Superior temporal gyrus (tissue), 1 donor: ENCODE results near the gene MALAT1.
"Not testable (repeated sequence)": the region's sequence is repeated elsewhere in the genome, so short reads cannot be mapped to it uniquely, and the experiment has no call there.

Experiments
- DNase-seq: peaks from one replicate; pipeline ENCODE4 v3.0.0-alpha.2; 2016; ENCODE audit errors: extremely low spot score

The MALAT1 gene

GRCh38 chr11:65498977-65499712 is at the start of gene MALAT1:
Gene MALAT1, plus strand, starts transcription at chr11:65499045.
- peak; percentile 99 for DNase-seq

- not testable (repeated sequence) for DNase-seq
Measured at GRCh38 chr11:65451301-65451700, 47.5 kb upstream of the MALAT1 start.

GRCh38 chr11:65452259-65452658 is 46.6 kb upstream of the MALAT1 start:
- DNase-seq: not testable (repeated sequence)

- peak; percentile 40 for DNase-seq
Measured at GRCh38 chr11:65452806-65453490, 45.9 kb upstream of the MALAT1 start.

GRCh38 chr11:65454311-65454695 is 44.5 kb upstream of the MALAT1 start:
- DNase-seq: no peak

- DNase-seq: peak; percentile 89
Measured at GRCh38 chr11:65454696-65455456, 44.0 kb upstream of the MALAT1 start.

- peak; percentile 58 for DNase-seq
Measured at GRCh38 chr11:65456418-65456817, 42.4 kb upstream of the MALAT1 start.

- no peak for DNase-seq
Measured at GRCh38 chr11:65459552-65459951, 39.3 kb upstream of the MALAT1 start.

GRCh38 chr11:65465471-65465870 is 33.4 kb upstream of the MALAT1 start:
- DNase-seq: not testable (repeated sequence)

GRCh38 chr11:65467306-65467705 is 31.5 kb upstream of the MALAT1 start:
- not testable (repeated sequence) for DNase-seq

GRCh38 chr11:65468874-65469333 is 29.9 kb upstream of the MALAT1 start:
- DNase-seq: peak; percentile 49

- DNase-seq: no peak
Measured at GRCh38 chr11:65470433-65471049, 28.3 kb upstream of the MALAT1 start.

- peak; percentile 77 for DNase-seq
Measured at GRCh38 chr11:65471447-65471891, 27.4 kb upstream of the MALAT1 start.

- not testable (repeated sequence) for DNase-seq
Measured at GRCh38 chr11:65472588-65473277, 26.1 kb upstream of the MALAT1 start.

GRCh38 chr11:65473278-65473860 is 25.5 kb upstream of the MALAT1 start:
- DNase-seq: no peak

- no peak for DNase-seq
Measured at GRCh38 chr11:65474864-65475263, 24.0 kb upstream of the MALAT1 start.

GRCh38 chr11:65476632-65477148 is 22.2 kb upstream of the MALAT1 start:
- DNase-seq: no peak

GRCh38 chr11:65477149-65477965 is 21.5 kb upstream of the MALAT1 start:
- peak; percentile 97 for DNase-seq

GRCh38 chr11:65478388-65479183 is 20.3 kb upstream of the MALAT1 start:
- peak; percentile 60 for DNase-seq
